Muscle layer of duodenum (tissue), 2 donors: ENCODE data around the gene PSEN1.

Experiments
- H3K27ac ChIP-seq: one replicate; pipeline ENCODE4 v1.7.0; 2013; ENCODE audit warnings: mild to moderate bottlenecking, low read length
- H3K27me3 ChIP-seq: one replicate; pipeline ENCODE4 v1.7.0; 2013; ENCODE audit warnings: low read depth, mild to moderate bottlenecking, control low read depth, low read length
- H3K36me3 ChIP-seq, 2 donors: one replicate each; pipeline ENCODE4 v1.7.0; 2013; ENCODE audit warnings: low read length in 2 of 2, control low read depth in 1 of 2, mild to moderate bottlenecking in 1 of 2; ENCODE audit not compliant: insufficient read depth in 2 of 2, control insufficient read depth in 1 of 2
- H3K4me1 ChIP-seq, 2 donors: one replicate each; pipeline ENCODE4 v1.7.0; 2013; ENCODE audit warnings: low read length in 2 of 2, mild to moderate bottlenecking in 2 of 2, control low read depth in 1 of 2, moderate library complexity in 1 of 2; ENCODE audit not compliant: insufficient read depth in 2 of 2, control insufficient read depth in 1 of 2
- H3K4me3 ChIP-seq, 2 donors: one replicate each; pipeline ENCODE4 v1.7.0; 2013; ENCODE audit warnings: low read length in 2 of 2, low read depth in 1 of 2, mild to moderate bottlenecking in 1 of 2
- H3K9me3 ChIP-seq, 2 donors: one replicate each; pipeline ENCODE4 v1.7.0; 2013; ENCODE audit warnings: low read length in 2 of 2, control low read depth in 1 of 2, mild to moderate bottlenecking in 1 of 2; ENCODE audit not compliant: control insufficient read depth in 1 of 2
- donor health status: healthy.

Gene PSEN1

DNA sequence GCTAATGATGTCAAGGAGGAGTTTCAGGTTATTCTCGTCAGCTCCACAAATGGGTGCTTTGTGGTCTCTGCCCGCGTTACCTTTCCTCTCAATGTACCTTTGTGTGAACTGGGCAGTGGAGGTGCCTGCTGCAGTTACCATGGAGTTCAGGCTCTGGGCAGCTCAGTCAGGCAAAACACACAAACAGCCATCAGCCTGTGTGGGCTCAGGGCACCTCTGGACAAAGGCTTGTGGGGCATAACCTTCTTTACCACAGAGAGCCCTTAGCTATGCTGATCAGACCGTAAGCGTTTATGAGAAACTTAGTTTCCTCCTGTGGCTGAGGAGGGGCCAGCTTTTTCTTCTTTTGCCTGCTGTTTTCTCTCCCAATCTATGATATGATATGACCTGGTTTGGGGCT, 84.3 kb downstream of the PSEN1 start:
- peaks cover 36 to 47% of the 10 kb centered on the region in 2 donors for H3K36me3 ChIP-seq
- no peaks in the 10 kb centered on the region for H3K9me3 ChIP-seq
- no peak overlapping the region for H3K4me3 ChIP-seq
- no peaks in the 10 kb centered on the region for H3K27me3 ChIP-seq
- no peak overlapping the region for H3K27ac ChIP-seq
- peaks cover 0 to 4% of the 10 kb centered on the region in 2 donors for H3K4me1 ChIP-seq

DNA sequence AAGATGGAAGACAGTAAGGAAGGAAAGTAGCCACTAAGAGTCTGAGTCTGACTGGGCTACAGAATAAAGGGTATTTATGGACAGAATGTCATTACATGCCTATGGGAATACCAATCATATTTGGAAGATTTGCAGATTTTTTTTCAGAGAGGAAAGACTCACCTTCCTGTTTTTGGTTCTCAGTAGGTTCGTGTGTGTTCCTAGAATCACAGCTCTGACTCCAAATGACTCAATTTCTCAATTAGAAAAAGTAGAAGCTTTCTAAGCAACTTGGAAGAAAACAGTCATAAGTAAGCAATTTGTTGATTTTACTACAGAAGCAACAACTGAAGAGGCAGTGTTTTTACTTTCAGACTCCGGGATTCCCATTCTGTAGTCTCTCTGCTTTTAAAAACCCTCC, 85.6 kb downstream of the PSEN1 start:
- peaks cover 36 to 44% of the 10 kb centered on the region in 2 donors for H3K36me3 ChIP-seq
- no peak overlapping the region for H3K27ac ChIP-seq
- no peak overlapping the region for H3K4me3 ChIP-seq
- H3K27me3 ChIP-seq: no peaks in the 10 kb centered on the region
- H3K9me3 ChIP-seq: no peaks in the 10 kb centered on the region
- peaks cover 0 to 4% of the 10 kb centered on the region in 2 donors for H3K4me1 ChIP-seq

DNA sequence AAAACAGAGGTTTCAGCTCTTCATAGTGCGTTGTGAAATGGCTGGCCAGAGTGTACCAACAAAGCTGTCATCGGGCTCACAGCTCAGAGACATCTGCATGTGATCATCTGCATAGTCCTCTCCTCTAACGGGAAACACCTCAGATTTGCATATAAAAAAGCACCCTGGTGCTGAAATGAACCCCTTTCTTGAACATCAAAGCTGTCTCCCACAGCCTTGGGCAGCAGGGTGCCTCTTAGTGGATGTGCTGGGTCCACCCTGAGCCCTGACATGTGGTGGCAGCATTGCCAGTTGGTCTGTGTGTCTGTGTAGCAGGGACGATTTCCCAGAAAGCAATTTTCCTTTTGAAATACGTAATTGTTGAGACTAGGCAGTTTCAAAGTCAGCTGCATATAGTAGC, 86.7 kb downstream of the PSEN1 start:
- Histone ChIP-seq H3K4me3 (no peak overlapping the region), H3K4me1 (peaks cover 4 to 7% of the 10 kb centered on the region in 2 donors), H3K27ac (no peak overlapping the region)

DNA sequence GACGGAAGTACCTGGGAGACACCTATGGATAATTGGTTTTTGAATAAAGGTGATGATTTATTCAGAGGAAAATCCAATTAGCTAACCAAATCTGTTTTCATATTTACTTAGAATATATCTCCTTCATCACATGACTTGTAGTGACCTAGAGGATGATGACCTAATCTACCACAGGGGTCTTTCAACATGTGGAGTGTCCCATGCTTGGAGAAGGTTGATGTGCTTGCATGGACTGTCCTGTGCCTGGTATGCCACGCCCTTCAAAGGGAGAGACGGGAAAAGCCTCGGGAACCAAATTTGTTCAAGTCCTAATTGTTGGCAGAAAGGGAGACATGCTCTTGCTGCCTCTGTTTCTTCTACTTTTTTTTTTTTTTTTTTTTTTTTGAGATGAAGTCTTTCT, 89.2 kb downstream of the PSEN1 start:
- no peak overlapping the region for H3K27ac ChIP-seq
- H3K36me3 ChIP-seq: peaks cover 9 to 20% of the 10 kb centered on the region in 2 donors
- H3K4me3 ChIP-seq: no peak overlapping the region
- H3K4me1 ChIP-seq: peaks cover 9 to 18% of the 10 kb centered on the region in 2 donors
- no peaks in the 10 kb centered on the region for H3K9me3 ChIP-seq
- H3K27me3 ChIP-seq: no peaks in the 10 kb centered on the region

More for the DNA sequence above, 86.7 kb downstream of the PSEN1 start:
- Histone ChIP-seq H3K36me3 (peaks cover 33 to 36% of the 10 kb centered on the region in 2 donors), H3K27me3 (no peaks in the 10 kb centered on the region), H3K9me3 (no peaks in the 10 kb centered on the region)

DNA sequence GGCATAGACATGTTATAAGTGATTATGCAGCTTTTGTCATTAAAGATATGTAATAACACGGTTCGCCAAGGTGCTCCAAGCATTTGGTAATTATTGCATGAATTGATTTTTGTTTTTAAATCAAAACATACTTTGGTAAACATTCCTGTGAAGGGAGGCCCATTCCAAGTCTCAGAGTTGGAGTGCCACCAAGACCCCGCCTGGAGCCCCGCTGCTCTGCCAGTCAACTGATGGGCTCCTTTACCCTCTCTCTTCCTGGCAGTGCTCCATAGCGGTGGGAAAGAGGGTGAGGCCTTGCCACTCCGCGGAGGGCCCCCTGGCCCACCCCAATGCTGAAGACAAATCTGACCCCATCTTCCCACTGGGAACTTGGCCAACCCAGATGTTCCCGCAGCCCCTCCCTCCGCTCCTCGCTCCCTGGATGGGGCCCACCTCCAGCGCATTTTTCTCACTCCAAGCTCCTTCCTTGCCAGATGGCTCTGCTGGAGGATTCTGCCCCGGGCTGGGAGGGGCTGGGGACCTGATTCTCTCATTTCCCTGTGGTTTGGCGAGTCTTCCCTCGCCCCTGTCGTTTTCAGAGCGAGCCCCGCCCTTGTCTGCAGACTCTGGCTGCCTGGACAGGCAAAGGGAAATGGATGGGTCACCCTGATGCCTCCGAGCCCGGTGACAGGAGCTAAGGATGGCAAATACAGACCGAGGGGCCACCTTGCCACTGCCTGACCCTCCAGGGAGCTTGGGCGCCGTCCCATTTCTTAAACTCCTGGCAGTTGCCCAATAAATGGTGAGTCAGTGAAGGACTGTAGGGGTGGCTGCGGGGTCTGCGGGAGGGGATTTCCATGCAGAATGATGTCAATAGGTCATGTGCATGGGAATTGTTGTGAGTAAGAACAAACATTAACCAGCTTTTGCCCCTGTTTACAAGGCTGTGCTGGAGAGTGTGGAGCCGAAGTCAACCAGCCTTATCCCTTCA, 91.8 kb downstream of the PSEN1 start:
- H3K27me3 ChIP-seq: no peaks in the 10 kb centered on the region
- no peaks in the 10 kb centered on the region for H3K9me3 ChIP-seq
- H3K4me1 ChIP-seq: peaks cover 11 to 23% of the 10 kb centered on the region in 2 donors
- no peak overlapping the region for H3K27ac ChIP-seq
- peaks cover 0 to 5% of the 10 kb centered on the region in 2 donors for H3K36me3 ChIP-seq
- no peak overlapping the region for H3K4me3 ChIP-seq

DNA sequence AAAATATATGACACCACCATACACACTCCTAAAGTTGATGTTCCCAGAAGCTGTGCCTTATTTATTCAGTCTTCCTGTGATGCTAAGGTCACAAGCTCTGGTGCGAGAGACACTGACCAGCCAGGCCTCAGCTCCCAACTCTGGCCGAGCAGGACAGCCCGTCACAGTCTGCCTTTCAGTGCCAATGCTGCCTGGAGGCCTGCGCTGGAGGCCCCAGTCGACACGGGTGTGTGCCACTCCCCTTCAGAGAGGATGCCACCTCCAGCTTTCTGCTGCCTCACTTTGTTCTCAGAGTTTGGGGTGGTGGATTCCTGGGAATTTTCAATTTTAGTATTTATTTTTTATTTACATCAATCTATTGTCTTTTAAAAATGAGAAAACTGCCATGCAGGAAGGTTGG, 93.7 kb downstream of the PSEN1 start:
- no peaks in the 10 kb centered on the region for H3K9me3 ChIP-seq
- H3K27me3 ChIP-seq: no peaks in the 10 kb centered on the region
- peaks cover 10 to 23% of the 10 kb centered on the region in 2 donors for H3K4me1 ChIP-seq
- no peak overlapping the region for H3K27ac ChIP-seq
- peaks cover 0 to 5% of the 10 kb centered on the region in 2 donors for H3K36me3 ChIP-seq
- H3K4me3 ChIP-seq: no peak overlapping the region

DNA sequence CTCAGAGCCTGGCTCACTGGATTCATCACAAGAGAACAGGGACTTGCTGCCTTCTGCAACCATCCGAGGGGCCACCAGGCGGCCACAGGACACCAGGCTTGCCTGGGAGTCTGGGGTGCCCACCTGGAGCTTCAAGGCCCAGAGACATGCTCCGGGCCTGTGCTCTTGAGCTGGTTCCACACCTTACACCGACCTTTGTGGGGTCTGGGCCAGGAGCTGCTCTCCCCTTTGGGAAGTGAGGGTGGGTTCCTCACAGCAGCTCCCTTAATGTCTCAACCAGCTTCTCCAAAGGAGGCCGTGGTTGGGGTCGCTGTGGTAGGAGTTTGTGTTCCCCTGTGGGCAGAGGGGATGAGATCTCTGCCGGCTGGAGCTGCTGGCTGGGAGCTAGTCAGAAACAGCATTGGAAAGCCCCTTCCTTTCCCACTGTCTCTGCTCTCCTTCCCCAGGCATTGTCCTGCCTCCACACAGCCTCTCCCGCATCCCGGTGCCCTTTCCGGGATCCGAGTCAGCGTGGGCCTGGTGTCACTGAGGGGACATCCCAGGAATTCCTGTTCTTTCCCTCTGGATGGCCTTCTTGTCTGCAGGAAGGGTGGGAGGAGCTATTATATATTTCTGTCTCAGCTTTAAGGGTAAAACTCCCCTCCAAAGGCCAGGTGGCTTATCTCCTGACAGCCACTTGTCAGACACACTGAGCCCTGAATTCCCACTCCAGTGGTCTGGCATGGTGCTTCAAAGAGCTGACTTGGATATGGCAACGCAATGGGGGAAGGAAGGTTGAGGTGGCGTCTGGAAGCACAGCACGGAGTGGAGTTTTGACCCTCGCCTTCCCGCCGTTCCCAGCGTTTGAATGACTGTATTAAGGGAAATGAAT, 95.9 kb downstream of the PSEN1 start:
- Histone ChIP-seq H3K27ac (no peak overlapping the region), H3K4me3 (no peak overlapping the region), H3K27me3 (peaks cover under 1% of the 10 kb centered on the region), H3K4me1 (peaks cover 10 to 35% of the 10 kb centered on the region in 2 donors), H3K36me3 (no peaks in the 10 kb centered on the region), H3K9me3 (no peaks in the 10 kb centered on the region)

DNA sequence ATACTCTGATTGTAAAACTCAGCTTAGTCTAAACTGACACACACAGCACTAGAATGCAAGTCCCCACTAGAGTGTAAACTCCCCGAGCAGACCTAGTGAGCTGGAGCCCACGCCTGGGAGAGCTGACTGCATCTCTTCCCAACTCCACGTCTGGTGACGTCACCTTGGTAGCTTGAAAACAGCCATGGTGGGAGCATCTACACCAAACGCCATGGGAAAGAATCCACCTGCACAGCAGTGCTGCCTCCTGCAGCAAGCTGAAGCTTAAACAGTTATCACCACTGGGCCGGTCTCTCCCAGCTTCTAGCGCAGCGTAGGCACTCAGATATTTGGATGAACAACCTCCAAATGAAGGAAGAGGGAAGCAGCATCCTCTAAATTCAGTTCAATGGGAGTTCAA, 96.7 kb downstream of the PSEN1 start:
- H3K9me3 ChIP-seq: no peaks in the 10 kb centered on the region
- no peak overlapping the region for H3K27ac ChIP-seq
- H3K4me3 ChIP-seq: no peak overlapping the region
- H3K4me1 ChIP-seq: peaks cover 10 to 37% of the 10 kb centered on the region in 2 donors
- no peaks in the 10 kb centered on the region for H3K36me3 ChIP-seq
- peaks cover 3% of the 10 kb centered on the region for H3K27me3 ChIP-seq

DNA sequence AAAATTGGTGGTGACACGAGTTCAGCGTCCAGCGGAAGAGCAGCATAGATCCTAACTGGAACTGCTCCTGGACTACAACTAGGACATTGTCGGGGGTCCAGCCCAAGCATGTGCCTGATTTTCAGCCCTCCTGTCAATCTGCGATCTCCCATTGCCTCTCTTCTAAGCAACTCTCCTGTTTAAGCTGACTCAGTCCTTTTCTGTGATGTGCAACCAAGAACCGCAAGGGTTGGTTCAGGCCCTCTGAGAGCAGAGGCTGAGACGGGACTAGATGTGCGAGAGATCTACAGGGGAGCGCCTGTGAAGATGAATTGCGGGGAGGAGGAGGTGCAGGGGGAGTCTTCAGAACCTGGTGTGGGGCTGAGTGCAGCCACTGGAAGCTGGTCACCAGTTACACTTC, 97.3 kb downstream of the PSEN1 start:
- Histone ChIP-seq H3K9me3 (no peaks in the 10 kb centered on the region), H3K27ac (no peak overlapping the region), H3K4me1 (peaks cover 12 to 37% of the 10 kb centered on the region in 2 donors), H3K4me3 (no peak overlapping the region), H3K36me3 (no peaks in the 10 kb centered on the region), H3K27me3 (peaks cover 3% of the 10 kb centered on the region)

DNA sequence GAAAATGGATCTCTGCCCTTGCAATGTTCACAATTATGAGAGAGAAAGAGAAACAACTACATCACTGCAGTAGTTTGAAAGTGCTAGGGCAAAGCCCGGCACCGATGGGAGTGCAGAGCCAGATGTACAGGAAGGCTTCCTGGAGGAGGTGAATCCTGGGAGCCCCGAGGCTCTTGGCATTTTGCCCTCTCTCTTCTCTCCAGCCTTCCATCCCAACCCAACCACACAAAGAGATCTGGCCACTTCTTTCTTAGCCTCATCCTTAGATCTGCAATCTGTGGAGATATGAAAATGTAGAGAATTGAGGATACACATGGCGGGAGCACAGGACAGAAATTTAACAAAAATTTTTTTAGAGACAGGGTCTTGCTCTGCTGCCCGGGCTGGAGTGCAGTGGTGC, 97.7 kb downstream of the PSEN1 start:
- Histone ChIP-seq H3K36me3 (no peaks in the 10 kb centered on the region), H3K27me3 (peaks cover 3% of the 10 kb centered on the region), H3K4me1 (peaks cover 13 to 37% of the 10 kb centered on the region in 2 donors), H3K9me3 (no peaks in the 10 kb centered on the region), H3K4me3 (no peak overlapping the region), H3K27ac (no peak overlapping the region)
